Ecto neural progenitor cell (in vitro differentiated cells): Measurements from ENCODE around the gene CD44.

Experiments used
- DNase-seq: peaks from one replicate; pipeline ENCODE4 v3.0.0-alpha.2; 2018; ENCODE audit warnings: low spot score

Gene CD44

DNA sequence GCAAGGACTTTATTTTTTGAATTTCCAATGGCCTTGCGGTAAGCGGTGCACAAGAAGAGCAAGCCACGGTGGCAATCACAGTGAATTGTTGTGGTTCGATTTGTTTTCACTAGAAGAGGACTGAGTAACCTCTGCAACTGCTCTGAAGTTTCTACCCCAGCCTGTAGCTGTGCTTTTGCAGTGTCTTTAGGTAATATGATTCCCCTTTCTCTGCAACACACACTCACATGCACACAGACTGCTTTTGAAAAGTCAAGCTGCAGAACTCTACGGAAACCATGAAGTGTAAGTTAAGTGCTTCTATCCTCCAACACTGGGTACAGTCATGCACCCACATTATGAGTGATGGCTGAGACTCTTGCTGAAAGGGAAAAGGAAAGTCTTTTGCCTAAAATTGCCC is 38.4 kb downstream of the CD44 start:
- DNase-seq: no peak

DNA sequence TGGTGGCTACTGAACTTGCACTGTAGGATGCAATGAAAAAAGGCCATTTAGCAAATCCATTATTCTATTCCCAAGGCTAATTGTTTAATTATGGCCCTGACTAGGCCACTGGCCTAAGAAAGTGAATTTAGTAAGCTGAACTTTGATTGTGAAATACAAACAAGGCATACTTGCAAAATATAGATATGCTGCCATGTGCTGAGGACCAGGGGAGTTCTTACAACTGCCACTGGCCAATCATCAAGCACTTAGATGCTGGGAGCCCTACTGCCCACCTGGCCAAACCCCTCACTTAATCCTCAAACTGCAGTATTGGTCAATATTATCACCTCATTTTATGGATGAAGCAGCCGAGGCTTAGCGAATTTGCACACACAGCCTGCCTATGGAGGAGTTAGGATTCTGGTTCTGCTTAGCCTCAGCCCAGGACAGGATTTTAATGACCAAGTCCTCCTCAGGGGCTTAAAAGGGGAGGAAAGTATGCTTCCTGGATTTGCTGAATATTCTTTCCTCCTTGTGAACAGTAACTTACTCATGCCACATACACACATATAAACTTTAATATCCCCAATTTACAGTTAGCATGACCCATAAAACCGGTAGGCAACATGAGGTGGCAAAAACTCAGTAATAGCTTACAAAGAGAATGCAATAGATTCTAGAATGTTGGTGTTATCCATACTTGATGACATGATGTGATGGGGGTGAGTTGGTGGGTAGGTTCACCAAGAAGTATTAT is 39.3 kb downstream of the CD44 start:
- no peak for DNase-seq

DNA sequence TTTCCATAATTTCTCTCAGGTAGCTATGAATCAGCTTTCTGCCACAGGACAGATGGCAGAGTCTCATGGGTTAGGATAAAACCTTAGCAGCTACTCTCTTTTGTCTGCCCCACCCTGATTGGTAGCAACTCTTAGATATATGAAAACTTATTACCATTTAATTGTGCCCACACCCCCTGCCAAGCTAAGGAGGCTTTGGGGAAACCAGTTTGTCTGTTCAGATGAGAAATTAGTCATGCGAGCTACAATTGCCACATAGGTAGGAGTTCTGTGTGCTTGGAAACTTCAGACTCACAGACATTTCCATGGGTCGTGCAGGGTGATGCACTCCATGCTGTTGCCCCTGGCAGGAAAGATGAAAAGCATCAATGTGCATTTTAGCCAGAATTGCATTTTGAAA is 39.9 kb downstream of the CD44 start:
- DNase-seq: no peak

DNA sequence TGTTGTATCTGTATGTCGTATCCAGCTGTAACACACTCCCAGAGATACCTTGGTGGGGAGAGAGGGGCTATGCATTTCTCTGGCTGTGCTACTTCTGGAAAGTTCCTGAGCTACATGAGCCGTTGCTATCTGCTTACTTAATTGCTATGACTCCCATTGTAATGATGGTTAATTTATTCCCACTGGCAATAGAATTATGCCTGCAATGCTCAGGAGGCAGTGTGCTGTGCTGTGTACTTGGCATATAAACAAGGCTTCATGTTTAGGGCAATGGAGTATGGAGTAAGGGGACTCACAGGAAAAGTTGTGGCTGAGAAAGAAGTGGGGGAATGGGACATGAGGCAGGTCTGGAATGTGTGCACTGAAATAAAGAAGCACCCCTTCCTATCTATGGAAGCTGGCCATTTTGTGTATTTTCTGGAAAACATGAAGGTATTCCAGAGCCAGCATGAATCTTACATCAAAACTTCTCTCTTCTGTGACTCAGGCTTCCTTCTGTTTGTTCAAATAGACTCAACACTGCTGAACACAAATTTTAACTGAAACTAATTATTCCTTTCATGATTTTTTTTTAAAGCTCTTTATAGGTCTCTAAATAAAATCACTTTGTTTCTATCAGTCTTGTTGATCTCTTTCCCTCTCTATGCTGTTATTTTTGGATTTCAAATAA is 40.6 kb downstream of the CD44 start:
- no peak for DNase-seq

DNA sequence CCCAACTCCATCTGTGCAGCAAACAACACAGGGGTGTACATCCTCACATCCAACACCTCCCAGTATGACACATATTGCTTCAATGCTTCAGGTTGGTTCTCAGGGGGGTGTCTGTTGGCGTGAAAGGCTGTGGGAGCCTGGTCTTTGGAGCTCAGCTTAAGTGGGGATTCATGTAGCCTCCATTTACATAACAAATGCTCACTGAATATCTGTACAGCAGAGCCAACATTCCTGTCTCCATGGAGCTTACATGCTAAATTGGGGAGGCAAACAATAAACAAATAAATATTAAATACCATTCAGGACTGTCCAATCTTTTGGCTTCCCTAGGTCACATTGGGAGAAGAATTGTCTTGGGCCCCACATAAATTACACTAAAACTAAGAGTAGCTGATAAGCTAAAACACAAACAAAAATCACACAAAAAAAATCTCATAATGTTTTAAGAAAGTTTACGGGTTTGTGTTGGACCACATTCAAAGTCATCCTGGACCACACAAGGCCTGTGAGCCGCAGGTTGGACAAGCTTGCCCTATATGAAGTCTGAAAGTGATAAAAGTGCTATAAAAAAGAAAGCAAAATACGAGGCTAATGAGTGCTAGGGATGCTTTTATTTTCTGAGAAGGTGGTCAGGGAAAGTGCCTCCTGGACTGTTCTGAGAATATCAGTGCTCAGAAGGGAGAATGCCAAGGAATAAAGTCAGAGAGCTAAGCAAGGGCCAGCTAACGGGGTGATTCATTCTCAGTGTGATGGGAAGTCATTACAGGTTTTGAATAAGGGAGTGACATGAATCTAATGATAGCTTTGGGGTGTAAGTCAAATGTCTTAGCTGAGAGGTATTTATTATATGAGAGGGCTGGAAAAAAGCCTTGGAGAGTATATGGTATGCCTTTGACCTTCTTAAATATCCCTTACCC is 41.6 kb downstream of the CD44 start:
- DNase-seq: no peak

DNA sequence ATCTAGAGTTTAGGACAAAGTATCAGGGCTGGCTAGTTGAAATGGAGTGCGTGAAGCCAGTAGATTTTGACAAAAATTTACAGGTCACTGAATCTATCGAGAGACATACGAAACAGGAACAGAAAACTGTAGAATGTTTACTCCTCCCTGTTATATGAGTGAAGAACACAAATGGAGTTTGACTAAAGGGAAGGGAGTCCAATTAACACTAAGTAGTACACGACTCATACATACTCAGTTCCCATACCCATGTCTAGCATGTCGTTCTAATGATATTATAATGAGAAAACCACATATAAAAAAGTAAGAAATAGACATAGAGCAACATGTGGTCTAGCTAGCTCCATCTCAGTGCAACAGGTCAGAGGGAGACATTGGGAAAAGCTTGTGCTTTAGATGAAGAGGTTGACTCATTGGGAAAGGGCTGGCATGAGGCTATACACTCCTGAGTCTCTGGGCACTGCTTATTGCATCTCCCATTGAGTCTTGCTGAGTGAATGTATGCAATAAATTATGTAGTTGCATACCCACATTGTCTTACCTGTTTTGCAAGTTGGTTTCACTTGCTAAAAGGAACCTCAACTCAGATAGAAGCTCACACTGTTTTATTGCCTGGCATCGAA is 43.5 kb downstream of the CD44 start:
- no peak for DNase-seq

DNA sequence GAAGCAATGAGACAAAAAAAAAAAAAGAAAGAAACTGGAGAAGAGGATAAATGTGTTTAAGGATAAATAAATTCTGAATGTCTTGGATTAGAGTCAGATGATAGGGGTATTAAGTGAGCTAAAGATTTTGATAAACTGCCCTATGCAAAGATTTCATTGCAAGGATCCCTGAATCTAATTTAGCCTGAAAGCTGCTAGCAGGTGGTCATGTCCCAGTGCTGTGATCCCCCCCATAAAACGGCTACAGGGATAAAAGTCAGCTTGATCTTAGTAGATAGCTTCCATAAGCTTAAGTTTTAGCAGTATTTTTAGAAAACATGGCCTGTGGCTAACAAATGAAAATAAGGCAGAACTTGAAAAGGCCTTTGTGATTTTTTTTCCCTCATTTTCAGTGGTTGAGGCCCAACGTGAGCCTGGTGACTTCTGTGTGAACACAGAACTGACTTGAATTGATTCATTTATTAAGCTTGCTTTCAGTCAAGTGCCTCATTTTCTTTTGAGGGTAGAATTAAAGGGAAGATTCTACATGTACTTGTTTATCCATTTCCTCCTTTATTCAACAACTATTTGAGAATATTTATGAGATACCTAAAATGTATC is 44.5 kb downstream of the CD44 start:
- no peak for DNase-seq

DNA sequence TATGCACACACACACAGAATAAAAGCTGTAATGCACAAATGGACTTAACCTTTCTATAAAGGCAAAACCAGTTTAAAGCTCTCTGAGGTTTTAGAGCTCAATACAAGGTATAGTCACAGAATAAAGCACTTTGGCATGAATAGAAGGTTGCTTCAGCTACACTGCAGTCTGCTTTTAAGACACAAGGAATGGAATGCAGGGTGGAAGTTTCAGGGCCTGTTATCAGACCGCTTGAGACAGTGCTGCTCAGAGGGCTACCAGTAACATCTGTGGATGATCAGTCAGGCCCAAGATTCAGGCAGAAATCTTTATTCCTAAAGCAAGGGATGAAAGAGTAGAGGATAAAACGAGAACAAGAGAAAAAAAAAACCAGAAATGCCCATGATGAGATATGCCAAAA is 46.7 kb downstream of the CD44 start:
- no peak for DNase-seq

DNA sequence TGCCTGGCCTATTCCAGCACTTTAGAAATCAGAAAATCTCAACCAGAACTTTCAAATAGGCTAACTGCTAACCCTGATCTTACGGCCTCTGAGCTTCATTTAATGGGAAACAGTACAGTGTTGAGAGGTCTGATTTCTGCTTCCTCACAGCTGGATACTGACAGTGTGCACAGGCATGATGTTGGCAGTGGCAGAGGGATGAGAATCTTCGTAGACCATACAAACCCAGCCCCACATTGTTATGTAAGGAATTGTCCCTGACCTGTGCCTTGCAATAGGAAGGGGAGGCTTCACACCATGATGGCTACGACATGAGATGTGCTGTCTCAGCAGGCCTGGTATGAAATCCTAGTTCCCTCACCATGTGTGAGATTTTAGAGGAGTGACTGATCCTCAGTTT is 49.0 kb downstream of the CD44 start:
- DNase-seq: no peak

DNA sequence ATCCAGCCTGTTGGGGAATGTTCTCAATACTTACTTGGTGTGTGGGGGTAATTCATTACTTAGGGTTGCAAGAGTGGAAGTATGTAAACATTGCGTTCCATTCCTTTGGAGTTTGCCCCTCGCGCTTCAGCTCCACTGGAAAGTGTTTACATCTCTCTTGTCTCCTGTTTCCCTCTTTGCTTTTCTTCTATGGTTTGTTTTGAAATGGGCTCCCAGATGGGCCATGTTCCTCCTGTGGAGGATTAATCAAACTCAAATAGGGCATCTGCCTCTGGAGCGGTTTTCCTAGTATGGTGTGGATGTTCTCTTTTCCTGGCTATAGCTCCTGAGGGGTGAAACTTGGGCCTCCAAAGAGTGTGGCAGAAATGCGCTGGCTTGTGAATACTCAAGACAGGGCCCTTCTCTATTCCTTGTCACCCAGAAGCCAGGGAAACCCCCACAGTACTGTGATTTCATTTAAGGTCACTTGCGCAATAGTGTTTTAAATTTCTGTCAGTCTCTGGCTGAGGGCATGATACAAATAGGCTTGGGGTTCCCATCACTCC is 51.9 kb downstream of the CD44 start:
- DNase-seq: no peak

DNA sequence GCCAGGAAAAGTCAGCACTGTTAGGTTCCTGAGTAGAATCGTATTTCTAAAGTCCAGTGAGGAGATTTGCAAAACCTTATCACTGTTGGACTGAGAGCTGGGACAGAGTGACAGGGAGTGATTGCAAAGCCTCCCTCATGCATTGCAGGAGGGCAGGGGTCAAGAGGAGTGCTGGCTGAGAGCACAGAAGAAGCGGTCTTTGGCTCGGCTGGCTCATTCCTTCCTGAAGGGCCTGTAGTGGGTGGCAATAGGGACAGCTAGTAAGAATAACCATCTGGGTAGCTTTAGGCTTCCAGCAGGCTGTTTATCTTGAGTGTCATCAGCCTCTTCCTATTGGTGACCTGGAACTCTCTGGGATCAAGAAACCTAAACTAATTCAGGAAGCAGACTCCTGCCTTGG is 53.4 kb downstream of the CD44 start:
- no peak for DNase-seq

DNA sequence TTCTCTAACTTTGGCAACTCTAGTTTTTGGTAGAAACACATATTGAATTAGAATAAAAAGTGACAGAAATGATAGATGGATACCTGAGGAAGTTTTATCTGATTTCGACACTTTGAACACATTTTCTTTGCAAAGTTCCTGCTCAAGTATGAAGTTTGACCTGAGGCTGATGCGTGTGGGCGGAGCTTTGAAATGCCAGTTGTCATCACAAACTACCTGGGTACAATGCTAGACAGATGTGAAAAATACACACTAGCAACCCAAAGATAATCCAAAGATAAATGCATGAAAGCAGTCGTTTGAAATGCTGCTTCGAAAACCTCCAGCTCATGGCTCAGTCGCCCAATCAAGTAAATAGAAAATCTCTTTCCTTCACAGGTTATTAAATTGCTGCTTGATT is 54.8 kb downstream of the CD44 start:
- no peak for DNase-seq

DNA sequence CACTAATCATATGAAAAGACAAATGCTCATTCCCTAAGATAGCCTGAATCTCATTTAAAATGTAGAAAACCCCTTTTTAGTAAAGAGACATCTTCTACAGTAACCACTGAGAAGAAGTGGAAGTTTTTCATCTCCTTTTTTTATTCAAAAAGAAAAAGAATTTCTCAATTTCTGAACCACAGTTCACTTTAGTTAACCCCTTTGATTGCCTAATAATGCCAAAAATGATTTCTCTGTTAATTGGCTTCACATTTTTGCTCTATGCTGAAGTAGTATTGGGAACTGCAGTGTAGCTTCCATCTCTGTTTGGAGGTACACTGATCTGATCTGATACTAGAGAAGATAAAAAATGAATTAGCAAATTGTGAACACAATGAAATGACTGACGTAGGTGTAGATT is 58.3 kb downstream of the CD44 start:
- DNase-seq: no peak

DNA sequence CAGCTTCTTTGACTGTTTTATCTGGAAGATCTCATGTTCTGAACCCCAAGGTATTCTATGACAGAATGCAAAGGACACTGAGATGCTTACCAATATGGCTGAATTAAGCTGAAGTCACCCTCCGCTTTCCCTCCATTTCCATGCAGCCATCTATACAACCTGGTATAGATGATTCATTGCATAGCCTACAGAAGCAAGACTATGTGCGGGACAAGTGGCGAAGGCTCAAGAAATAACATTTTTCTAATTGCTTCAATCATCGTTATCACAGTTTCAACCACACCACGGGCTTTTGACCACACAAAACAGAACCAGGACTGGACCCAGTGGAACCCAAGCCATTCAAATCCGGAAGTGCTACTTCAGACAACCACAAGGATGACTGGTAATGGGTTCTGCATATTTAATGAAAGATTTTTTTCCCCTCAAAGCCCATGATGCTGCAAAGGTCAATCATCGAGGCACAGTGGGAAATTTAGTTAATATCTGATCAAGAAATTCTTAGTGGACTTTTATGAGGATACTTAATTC is 61.9 kb downstream of the CD44 start:
- no peak for DNase-seq

DNA sequence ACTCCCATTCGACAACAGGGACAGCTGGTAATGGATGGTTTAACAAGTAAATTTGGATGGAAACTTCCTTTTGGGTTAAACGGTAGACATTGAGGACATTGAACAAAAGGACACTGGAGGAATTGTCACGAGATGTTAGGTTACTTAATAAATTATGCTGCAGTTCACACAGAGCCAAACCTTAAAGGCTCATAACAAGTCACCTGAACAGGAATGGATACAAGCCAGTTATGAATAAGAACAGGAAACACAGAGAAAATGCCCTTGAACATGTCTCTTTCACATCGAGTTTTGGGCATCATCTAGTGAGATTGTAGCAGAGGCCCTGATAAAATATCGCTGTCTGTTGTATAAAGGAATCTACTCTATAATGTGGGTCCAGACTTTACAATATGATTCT is 65.6 kb downstream of the CD44 start:
- DNase-seq: no peak

DNA sequence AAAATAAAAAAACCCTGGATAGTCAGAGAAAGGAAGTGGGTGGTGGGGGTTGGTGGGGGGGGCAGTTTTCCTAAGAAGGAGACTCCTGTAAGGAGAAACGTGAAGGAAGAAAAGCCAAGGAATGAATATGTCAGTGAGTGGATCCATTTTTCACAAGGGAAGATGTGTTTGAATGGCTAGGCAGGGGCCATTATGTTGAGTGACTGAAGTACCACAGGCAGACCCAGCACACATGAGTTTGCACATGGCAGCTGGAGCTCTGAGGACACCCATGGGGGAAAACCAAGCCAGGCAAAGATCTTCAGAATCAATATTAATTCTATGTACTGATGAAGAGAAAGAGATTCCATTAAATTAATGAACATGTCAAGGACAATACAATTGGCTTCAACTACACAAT is 67.6 kb downstream of the CD44 start:
- no peak for DNase-seq

DNA sequence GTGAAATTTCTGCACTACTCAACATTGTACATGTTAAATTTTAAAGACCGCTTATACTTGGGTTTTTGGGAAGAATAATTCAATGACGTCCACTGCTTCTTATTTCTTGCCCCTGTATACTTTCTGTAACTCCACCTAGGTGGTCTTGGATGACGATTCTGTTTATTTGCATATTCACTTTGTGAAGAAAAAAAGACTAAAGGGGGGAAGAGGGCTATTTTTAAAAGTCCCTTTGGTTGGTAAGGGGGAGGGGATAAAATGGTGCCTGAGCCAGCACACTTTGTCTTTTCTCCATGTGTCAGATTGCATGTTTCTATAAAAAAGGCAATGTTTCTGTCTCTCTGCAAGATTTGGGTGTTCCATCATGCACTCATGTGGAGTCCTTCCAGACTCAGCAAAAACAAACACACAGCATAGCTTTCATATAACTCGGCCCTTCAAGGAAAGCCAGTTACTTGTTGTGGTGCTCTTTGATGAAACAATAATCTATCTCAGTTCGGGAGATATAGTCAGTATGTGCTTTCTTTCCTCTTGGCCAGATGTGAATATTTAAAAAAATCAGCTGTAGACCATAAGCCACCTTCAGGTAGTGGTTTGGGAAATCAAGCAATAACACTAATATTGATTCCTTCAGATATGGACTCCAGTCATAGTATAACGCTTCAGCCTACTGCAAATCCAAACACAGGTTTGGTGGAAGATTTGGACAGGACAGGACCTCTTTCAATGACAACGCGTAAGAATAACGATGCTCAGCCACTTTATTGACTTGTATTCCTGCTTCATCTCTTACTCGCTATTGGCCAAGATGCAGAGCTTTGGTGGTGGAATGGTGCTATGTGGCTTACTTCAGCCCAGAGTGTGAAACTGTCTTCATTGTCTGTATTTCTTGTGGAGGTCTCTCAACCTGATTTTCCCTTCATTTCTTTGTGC is 68.8 kb downstream of the CD44 start:
- no peak for DNase-seq

DNA sequence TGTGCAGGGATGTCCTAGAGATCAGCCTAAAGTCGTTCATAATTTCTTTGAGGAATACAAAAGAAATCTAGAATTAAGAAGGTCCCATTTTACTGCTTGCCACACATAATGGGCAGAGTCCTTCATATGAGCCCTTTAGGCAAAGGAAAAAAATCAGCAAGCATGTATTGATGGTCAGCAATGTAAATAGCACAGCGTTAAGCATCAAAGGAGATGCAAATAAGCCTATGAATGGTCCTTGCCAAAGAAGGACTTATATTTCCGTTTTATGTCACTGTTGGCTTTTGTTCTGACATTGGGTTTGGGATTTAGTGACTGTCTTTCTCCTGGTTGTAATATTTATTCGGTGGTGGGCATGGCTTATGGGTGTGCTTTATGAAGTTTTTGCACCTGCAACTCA is 69.8 kb downstream of the CD44 start:
- DNase-seq: no peak

DNA sequence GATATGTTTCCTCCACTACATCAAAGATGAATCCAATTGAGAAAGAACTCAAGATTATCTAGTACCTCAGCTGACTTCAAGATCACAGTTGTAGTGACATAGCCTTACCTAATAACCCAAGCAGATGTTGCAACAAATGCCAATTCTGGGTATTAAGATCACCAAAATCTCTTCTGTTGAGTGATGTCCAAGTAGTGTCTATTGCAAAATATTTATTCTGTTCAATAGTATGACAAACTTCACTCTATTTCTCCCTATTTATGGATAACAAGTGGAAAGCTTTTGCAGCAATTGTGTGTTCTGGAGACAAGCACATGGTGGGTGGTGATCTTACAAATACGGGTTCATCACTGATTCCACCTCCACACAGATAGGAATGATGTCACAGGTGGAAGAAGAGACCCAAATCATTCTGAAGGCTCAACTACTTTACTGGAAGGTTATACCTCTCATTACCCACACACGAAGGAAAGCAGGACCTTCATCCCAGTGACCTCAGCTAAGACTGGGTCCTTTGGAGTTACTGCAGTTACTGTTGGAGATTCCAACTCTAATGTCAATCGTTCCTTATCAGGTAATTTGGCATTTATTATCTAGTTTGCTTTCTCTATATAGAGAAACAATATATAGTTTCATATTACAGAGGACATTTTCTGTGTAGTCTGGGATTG is 72.0 kb downstream of the CD44 start:
- no peak for DNase-seq

DNA sequence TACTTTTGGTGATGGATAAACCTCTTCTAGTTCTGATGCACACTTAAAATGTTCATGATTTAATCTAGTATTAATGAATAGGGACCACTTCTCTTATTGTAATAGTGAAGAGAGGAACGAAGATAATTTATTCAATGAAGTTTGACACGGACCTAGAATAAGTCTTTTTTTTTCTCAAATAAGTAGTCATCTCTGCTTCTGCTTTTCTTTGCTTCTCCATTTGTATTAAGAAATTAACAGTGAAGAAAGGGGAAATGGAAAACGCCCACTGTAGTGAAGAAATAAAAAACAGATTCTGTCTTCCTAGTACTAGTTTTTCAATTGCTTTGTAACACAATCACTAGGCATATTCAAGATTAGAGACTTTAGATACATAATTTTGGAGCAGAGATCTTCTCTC is 73.0 kb downstream of the CD44 start:
- no peak for DNase-seq
